ENCODE data around the gene HAUS7.

DNA sequence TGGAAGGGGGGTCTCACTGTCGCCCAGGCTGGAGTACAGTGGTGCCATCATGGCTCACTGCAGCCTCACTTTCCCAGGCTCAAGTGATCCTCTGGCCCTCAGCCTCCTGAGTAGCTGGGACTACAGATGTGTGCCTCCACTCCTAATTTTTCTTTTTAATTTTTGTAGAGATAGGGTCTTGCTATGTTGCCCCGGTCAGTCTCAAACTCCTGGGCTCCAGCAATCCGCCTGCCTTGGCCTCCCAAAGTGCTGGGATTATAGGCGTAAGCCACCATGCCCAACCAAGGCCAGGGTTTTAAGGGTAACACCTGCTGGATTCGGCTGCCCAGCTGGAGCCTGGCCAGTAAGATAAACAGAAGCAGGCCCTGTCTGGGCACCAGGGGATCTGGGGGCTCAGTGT, 27.9 kb downstream of the HAUS7 start:
- no peak for TF ChIP-seq CTCF (conservative IDR thresholded peaks at IDR 0.05; ENCODE audit: low read depth in 2 of 2)
- TF ChIP-seq STAT1 (IDR thresholded peaks at IDR 0.05; ENCODE audit: unreplicated experiment): no peak
- no peak for TF ChIP-seq EZH2 (IDR thresholded peaks at IDR 0.05; ENCODE audit: low read depth, unreplicated experiment)
- TF ChIP-seq POLR2AphosphoS5 (IDR thresholded peaks at IDR 0.05; ENCODE audit: low read depth): no peak
- TF ChIP-seq, protein P1, sequence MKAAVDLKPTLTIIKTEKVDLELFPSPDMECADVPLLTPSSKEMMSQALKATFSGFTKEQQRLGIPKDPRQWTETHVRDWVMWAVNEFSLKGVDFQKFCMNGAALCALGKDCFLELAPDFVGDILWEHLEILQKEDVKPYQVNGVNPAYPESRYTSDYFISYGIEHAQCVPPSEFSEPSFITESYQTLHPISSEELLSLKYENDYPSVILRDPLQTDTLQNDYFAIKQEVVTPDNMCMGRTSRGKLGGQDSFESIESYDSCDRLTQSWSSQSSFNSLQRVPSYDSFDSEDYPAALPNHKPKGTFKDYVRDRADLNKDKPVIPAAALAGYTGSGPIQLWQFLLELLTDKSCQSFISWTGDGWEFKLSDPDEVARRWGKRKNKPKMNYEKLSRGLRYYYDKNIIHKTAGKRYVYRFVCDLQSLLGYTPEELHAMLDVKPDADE (IDR thresholded peaks at IDR 0.05): no peak
- no peak for TF ChIP-seq ZNF114 (CRISPR knock-in tag; IDR thresholded peaks at IDR 0.05)
- TF ChIP-seq REST (IDR thresholded peaks at IDR 0.05; ENCODE audit: unreplicated experiment): no peak
- TF ChIP-seq JUNB (IDR thresholded peaks at IDR 0.05; ENCODE audit: unreplicated experiment): no peak
- TF ChIP-seq ZNF331 (CRISPR knock-in tag; IDR thresholded peaks at IDR 0.05; ENCODE audit: low read depth): no peak
- no peak for TF ChIP-seq CREB1 (CRISPR knock-in tag; IDR thresholded peaks at IDR 0.05; ENCODE audit: low read depth)
- no peak for TF ChIP-seq EZH2phosphoT487 (IDR thresholded peaks at IDR 0.05; ENCODE audit: unreplicated experiment)
- no peak for TF ChIP-seq NANOG (IDR thresholded peaks at IDR 0.05; ENCODE audit: borderline replicate concordance)

Data from GM23338 (cell line).